ENCODE results near the gene UBE2G2.

DNA sequence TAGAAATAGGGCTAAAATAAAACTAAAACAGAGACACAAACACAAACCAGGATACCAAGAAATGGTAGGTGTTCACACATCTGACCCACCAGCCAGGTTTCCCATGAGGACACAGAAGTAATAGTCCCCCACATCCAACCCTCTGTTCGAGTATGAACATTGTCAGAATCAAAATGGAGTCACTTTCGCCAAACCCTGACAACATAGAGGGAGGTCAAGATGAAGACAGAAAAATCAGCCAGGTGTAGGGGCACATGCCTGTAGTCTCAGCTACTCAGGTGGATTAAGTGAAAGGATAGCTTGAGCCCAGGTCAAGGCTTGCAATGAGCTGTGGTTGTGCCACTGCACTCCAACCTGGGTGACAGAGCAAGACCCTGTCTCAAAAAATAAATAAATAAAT is 3.8 kb downstream of the UBE2G2 start:
- TF ChIP-seq CTCF (IDR thresholded peaks at IDR 0.05; ENCODE audit: borderline replicate concordance, extremely low read depth, low read length, poor library complexity, severe bottlenecking) (no peak), EZH2 (IDR thresholded peaks at IDR 0.05; ENCODE audit: borderline replicate concordance, low read depth, low read length, severe bottlenecking) (no peak)
